ENCODE data around the gene APBA2. TPM values are rescaled to one million over a fixed set of nuclear protein-coding genes. Genes with fewer than 3 reads are reported as not detected.

APBA2 gene
- total and polyA plus RNA-seq, 2 of the 13 experiments (the other 11 are each of a cell fraction or from before 2014, with no cell fraction given): 0.62 to 2.3 TPM

GRCh38 chr15:28909958-28910500, 24.3 kb downstream of the APBA2 start (continued):
- no peak for TF ChIP-seq ZNF513 (CRISPR knock-in tag; conservative IDR thresholded peaks at IDR 0.05)
- TF ChIP-seq ATAD3A (CRISPR knock-in tag; IDR thresholded peaks at IDR 0.05): no peak
- no peak for TF ChIP-seq HOXA3 (CRISPR knock-in tag; IDR thresholded peaks at IDR 0.05)

- Histone ChIP-seq H3K79me2 (ENCODE audit: insufficient read depth, low read length) (no peaks in the 10 kb centered on the region), H4K20me1 (ENCODE audit: insufficient read depth, low read length) (no peaks in the 10 kb centered on the region), H3K4me3 (replicated peaks in 1 of 3; ENCODE audit: insufficient read depth in 1 of 3, low read depth in 2 of 3, low read length in 3 of 3) (no peak overlapping the region), H3K4me1 (ENCODE audit: insufficient read depth, low read length) (no peaks in the 10 kb centered on the region), H3K9me3 (ENCODE audit: low read length) (no peaks in the 10 kb centered on the region), H3K9ac (ENCODE audit: insufficient read depth, low read depth, low read length) (no peak overlapping the region), H3K27me3 (ENCODE audit: control insufficient read depth in 1 of 2, insufficient read depth in 2 of 2, low read length in 2 of 2) (no peaks in the 10 kb centered on the region; a peak in 1 of 5 replicates), H3K4me2 (ENCODE audit: low read depth, low read length) (no peak overlapping the region), H3K36me3 (replicated peaks in 1 of 2; ENCODE audit: control insufficient read depth in 1 of 2, insufficient read depth in 2 of 2, low read length in 2 of 2) (no peaks in the 10 kb centered on the region), H2AFZ (ENCODE audit: low read length) (no peak overlapping the region), H3K27ac (ENCODE audit: extremely low read length, insufficient read depth, low read length) (no peak overlapping the region)
- in situ Hi-C loops (cut with HindIII; ENCODE audit: extremely low pct_ligation_motif_present, low pct_unique_long_range_greater_than_20kb): no loop called here
- POLR2A ChIA-PET: no interaction called here
- 18% methylated on average over 8 of the region's 8 CpGs for WGBS (ENCODE audit: low lambda C conversion rate)
- intact Hi-C loops (cut with micrococcal nuclease; ENCODE audit: unreplicated experiment): loop anchor here (10.0 kb wide), 1 partner anchor 63 kb away; no protein-coding TSS in a partner anchor
- CTCF ChIA-PET (ENCODE audit: low intra/inter-chr PET ratio, low total read pairs): no interaction called here
- DNase-seq (ENCODE audit: low spot score): no peak
- FAIRE-seq: no peak
- ATAC-seq: no peak
- BruUV-seq (replicated peaks): no TSS peak
- no peak for TF ChIP-seq ZNF567 (CRISPR knock-in tag; IDR thresholded peaks at IDR 0.05; ENCODE audit: borderline replicate concordance)
- TF ChIP-seq USF2 (IDR thresholded peaks at IDR 0.05; ENCODE audit: low read depth, low read length): no peak
- TF ChIP-seq USF2 (CRISPR knock-in tag; IDR thresholded peaks at IDR 0.05; ENCODE audit: borderline replicate concordance): no peak
- TF ChIP-seq ZFP41 (CRISPR knock-in tag; IDR thresholded peaks at IDR 0.05; ENCODE audit: borderline replicate concordance): no peak
- TF ChIP-seq STAG1 (CRISPR knock-in tag; IDR thresholded peaks at IDR 0.05): no peak
- no peak for TF ChIP-seq TARDBP (CRISPR knock-in tag; IDR thresholded peaks at IDR 0.05)
- no peak for TF ChIP-seq TCF7 (IDR thresholded peaks at IDR 0.05; ENCODE audit: low read depth)
- TF ChIP-seq HDAC2 (CRISPR knock-in tag; IDR thresholded peaks at IDR 0.05): no peak
- no peak for TF ChIP-seq GZF1 (CRISPR knock-in tag; IDR thresholded peaks at IDR 0.05)
- no peak for TF ChIP-seq POGZ (CRISPR knock-in tag; IDR thresholded peaks at IDR 0.05)
- TF ChIP-seq ATF2 (CRISPR knock-in tag; IDR thresholded peaks at IDR 0.05): no peak
- no peak for TF ChIP-seq HOXD1 (CRISPR knock-in tag; IDR thresholded peaks at IDR 0.05)
- TF ChIP-seq ZMAT5 (CRISPR knock-in tag; IDR thresholded peaks at IDR 0.05; ENCODE audit: borderline replicate concordance, low read depth): no peak
- TF ChIP-seq ZNF674 (CRISPR knock-in tag; IDR thresholded peaks at IDR 0.05; ENCODE audit: low read depth): no peak
- TF ChIP-seq ZNF432 (CRISPR knock-in tag; IDR thresholded peaks at IDR 0.05; ENCODE audit: borderline replicate concordance): no peak
- TF ChIP-seq DMAP1 (CRISPR knock-in tag; IDR thresholded peaks at IDR 0.05): no peak
- TF ChIP-seq ZNF878 (CRISPR knock-in tag; IDR thresholded peaks at IDR 0.05): no peak
These were observed 25.6 kb downstream of the APBA2 start for GRCh38 chr15:28911310-28911931.

Measured in HepG2 (cell line).